HS-27A (cell line): ENCODE results near the gene OTUD5.

Experiments used
- DNase-seq: peaks from one replicate; pipeline ENCODE4 v3.0.0-alpha.2; 2012; ENCODE audit warnings: low read depth, missing footprints

OTUD5 gene

GRCh38 chrX:48911412-48912182 is 45.8 kb downstream of the OTUD5 start, which contains the start of gene SLC35A2:
SLC35A2 (minus strand) TSS chrX:48911646; CDS start chrX:48911636, 10 bp downstream.
- no peak for DNase-seq

- no peak for DNase-seq
These were observed 46.4 kb downstream of the OTUD5 start for GRCh38 chrX:48910926-48911411.

GRCh38 chrX:48909703-48910294 is 47.6 kb downstream of the OTUD5 start:
- no peak for DNase-seq

GRCh38 chrX:48908600-48908999 is 48.8 kb downstream of the OTUD5 start:
- DNase-seq, result no peak

GRCh38 chrX:48905090-48905790 is 52.2 kb downstream of the OTUD5 start:
- no peak for DNase-seq

- no peak for DNase-seq
These were observed 52.8 kb downstream of the OTUD5 start for GRCh38 chrX:48904626-48905025.

GRCh38 chrX:48904180-48904579 is 53.2 kb downstream of the OTUD5 start:
- no peak for DNase-seq

DNA sequence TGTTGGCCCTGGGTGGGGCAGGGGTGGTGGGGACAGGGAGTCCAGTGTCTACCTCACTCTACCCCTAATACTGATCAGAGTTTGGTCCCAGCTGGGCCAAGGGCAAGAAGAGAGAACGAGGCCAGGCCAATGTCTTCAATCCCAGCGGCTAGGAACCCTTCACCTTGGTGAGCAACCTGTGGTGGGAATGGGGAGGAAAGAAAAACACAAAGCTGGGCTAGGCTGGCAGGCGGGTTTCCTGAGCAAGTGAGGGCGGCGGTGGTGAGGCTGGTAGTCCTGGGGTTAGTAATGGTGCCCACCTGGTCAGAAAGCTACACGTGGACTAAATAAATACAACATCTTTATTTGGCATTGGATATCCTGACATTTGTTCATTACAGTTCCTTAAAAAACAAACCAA is 54.1 kb downstream of the OTUD5 start:
- no peak for DNase-seq

GRCh38 chrX:48902776-48903175 is 54.6 kb downstream of the OTUD5 start:
- DNase-seq, result no peak

DNA sequence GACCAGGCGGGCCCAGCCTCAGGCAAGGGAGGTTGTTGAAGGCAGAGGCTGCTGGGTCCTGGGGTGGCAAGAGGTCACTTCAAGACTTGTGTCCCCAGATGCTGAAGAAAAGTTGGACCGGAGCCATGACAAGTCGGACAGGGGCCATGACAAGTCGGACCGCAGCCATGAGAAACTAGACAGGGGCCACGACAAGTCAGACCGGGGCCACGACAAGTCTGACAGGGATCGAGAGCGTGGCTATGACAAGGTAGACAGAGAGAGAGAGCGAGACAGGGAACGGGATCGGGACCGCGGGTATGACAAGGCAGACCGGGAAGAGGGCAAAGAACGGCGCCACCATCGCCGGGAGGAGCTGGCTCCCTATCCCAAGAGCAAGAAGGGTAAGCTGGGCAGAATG is 55.3 kb downstream of the OTUD5 start:
- no peak for DNase-seq

DNA sequence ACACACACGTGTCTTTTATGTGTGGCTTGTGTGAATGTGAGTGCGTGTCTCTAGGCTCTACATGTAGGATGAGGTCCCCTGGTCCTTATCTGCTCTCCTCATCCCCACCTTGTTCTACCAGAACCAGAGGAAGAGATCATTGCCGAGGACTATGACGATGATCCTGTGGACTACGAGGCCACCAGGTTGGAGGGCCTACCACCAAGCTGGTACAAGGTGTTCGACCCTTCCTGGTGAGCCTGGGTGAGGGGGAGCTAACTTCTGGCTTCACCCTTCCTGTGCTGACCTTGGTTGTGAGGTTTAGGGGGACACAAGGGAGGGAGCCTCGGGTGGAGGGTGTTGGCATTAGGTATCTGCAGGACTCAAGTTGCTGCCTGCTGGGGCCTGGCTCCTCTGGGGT is 56.3 kb downstream of the OTUD5 start:
- DNase-seq, result no peak

GRCh38 chrX:48899078-48899410 is 58.4 kb downstream of the OTUD5 start:
- DNase-seq, result no peak

DNA sequence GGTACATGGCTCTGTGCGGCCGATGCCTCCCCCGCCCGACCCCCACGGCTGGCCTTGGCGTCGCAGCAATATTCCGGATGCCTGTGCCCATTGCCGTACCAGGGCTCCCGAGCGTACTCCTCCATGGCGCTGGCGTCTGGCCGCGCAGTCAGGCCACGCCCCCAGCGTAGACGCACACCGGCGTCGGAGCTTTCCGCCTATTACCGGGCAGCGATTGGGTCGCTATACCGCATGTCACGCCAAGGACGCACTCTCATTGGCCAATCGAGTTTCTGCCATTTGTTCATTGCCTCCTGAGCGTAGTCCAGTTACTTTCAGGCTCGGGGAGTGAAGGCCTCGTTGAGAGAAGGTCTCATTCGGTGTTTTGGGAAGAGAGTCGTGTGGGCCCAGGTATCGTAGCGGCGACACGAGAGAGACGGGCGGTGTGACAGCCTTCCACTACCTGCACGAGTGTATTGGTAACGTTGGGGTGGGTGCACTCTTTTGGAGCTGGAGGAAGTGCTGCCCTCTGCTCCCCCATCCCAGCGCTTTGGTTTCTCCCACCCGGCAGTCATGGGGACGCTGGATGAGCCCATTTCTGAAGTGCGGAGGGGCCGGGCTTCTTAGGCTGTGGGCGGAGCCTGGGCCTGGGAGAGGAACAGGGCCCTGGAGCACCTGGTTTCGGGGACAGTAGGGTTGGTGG is 59.6 kb downstream of the OTUD5 start, which contains the start of the genes PQBP1 and TIMM17B:
Gene PQBP1 (plus strand): TSS at position 306 of the 682 bp plus-strand sequence. CDS start 580 bp downstream, outside the sequence.
Gene TIMM17B (minus strand): TSS at position 144 of the 682 bp plus-strand sequence. CDS start 19 bp downstream, at position 125.
- DNase-seq, result peak; percentile 81

DNA sequence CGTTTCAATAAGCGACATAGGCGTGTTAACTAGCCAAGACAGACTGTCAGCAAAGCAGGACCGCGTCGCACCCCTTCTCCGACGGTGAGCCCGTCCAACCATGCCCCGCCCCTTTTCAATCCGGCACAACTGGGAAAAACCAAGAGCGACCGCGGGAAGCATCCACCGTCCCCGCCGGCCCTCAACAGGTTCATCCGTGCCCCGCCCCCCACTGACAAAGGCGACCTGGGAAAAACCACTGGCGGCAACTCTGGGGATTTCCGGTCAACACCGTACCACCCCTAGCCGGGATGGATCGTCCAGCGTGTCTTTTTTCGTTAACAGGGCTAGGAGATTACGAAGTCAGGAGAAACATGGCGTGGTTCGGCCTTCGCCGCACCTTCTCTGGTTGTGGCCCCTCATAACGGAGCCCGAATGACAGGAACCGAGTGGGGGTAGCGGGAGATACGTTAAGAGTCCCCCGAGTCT is 60.2 kb downstream of the OTUD5 start:
- no peak for DNase-seq

DNA sequence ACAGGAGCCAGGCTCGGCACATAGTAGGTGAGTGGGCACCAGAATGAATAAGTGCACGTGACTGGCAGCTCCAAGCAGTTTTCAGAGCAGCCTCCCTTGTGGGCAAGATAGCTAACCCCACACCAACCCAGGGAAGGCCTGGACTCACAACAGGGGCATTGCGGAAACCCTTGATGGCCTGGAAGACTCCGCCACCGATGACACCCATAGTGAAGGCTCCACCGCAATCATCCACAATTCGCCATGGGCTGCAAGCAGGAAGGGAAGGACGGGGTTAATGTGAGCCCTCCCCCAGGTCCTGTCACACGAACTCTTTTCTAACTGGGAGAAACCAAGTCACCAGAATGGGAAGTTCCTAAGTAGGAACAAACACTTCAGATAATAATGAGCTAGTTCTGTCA is 60.8 kb downstream of the OTUD5 start:
- no peak for DNase-seq

DNA sequence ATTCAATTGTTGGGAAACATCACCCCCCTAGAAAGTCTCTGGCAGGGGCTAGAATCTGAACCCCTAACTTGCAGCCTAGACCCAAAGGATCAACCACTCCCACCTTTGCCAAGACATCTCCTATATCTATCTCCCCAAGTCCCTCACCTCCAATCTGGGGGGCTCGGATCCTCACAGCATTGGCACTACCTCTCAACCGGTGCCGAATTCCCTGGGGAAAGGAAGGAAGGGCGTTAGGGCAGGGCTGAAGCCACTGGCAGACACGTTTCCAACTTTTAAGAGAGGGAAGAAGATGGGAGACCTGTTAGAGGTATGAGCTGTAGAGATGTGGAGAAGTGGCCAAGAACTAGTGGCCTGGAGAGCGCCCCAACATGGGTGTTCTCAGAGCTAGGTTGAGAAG is 62.5 kb downstream of the OTUD5 start:
- no peak for DNase-seq

DNA sequence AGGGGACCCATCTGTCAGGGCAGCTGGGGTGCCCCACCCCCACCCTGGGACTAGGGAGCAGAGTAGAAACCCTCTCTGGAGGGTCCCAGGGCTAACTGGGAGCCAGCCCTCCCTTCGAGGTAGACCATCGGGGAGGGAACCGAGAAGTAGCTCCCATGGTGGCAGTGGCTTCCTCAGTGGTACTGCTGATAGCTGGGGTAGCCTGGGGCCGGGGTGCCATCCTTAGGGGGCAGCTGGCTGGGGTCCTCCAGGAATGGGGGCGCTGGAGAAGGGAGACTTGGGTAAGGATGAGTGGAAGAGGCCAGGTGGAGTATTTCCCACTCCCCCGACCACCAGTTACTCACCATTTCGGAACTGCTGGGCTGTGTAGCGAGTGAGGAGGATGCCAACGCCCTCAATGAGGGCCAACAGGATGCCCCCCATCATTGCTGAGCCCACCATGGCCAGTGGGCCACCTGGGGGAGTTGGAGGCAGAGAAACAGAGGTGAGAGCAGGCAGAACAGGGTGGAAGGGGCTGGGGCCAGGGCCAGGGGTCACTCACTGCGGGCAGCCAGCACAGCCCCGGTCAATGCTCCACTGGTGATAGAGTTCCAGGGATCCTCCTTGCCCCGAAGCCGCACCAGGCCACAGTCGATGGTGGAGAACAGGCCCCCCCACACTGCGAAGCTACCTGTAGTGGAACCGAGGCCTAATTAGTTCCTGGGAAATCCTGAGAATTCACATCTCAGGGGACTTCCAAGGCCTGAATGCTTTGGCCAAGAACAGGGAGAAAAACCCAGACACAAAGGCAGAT is 63.7 kb downstream of the OTUD5 start:
- DNase-seq, result no peak

GRCh38 chrX:48892896-48893295 is 64.5 kb downstream of the OTUD5 start:
- no peak for DNase-seq

GRCh38 chrX:48891402-48892288 is 65.8 kb downstream of the OTUD5 start:
- DNase-seq, result peak; percentile 35

GRCh38 chrX:48890934-48891401 is 66.4 kb downstream of the OTUD5 start:
- no peak for DNase-seq
